22Rv1 (cell line): Measurements from ENCODE around the gene ZNF410.
"Not testable (repeated sequence)": the region's sequence is repeated elsewhere in the genome, so short reads cannot be mapped to it uniquely, and the experiment has no call there.

Experiments
- H3K27ac ChIP-seq: fragments of 450-650 bp; 2 replicates; pipeline ENCODE4 v1.5.1; 2017
- CTCF ChIP-seq: fragments of 450-650 bp; IDR thresholded peaks from 2 replicates; pipeline ENCODE4 v1.5.1; 2017; ENCODE audit warnings: mild to moderate bottlenecking
- ZFX ChIP-seq: fragments of 450-650 bp; IDR thresholded peaks from 2 replicates; pipeline ENCODE4 v1.6.1; 2017; ENCODE audit warnings: antibody characterized with exemption, borderline replicate concordance

Gene ZNF410

DNA sequence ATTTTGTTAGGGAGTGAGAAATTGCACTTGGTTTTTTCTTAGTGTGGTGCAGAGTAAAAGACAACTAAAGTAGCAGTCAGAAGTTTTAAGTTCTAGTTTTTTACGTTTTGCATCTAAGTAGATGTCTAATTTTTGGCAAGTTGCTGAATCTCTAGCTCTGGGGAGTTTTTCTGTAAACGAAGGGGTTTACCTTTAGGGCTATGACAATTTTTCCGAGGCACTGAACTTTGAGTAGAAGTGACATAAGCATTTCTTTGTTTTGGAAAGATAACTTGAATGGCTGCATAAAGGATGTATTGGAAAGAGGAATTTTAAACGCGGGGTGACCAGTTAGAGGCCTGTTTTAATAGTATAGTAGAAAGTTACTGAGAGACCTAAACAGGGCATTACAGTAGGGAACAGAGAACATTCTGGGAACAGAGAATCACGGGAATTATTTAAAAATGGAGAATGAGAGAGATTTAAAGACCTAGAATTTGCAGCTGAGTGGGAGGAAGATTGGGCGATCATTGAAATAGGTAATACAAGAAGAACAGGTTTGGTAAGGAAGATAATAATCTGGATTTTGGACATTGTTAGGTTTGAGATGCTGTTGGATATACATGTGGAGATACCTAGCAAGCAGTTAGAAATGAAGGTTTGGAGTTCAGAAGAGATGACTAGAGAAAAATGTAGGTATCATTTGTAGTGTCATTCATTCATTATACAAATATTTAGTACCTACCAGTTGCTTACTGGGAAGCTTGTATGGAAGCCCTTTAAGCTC, 1.2 kb downstream of the ZNF410 start:
- H3K27ac ChIP-seq = peak overlapping the region; percentile 88
- TF ChIP-seq CTCF = no peak
- TF ChIP-seq ZFX = no peak

- TF ChIP-seq ZFX = no peak
- TF ChIP-seq CTCF = no peak
- H3K27ac ChIP-seq = no peak overlapping the region
These were observed 1.7 kb downstream of the ZNF410 start for GRCh38 chr14:73888460-73888725.

DNA sequence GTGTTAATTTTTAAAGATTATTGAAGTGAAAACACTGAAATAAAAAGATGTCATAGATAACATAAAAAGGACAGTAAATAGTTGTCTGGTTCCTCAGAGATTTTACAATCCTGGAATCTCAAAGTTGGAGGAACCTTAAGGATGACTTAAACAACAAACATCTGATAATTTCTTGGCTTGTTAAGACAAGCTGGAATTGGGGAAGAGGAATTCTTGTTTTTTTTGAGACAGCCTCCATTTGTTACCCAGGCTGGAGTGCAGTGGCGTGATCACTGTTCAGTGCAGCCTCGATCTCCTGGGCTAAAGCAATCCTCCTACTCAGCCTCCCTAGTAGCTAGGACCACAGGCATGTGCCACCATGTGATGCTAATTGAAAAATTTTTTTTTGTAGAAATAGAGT, 2.3 kb downstream of the ZNF410 start:
- H3K27ac ChIP-seq = no peak overlapping the region
- TF ChIP-seq ZFX = no peak
- no peak for TF ChIP-seq CTCF

DNA sequence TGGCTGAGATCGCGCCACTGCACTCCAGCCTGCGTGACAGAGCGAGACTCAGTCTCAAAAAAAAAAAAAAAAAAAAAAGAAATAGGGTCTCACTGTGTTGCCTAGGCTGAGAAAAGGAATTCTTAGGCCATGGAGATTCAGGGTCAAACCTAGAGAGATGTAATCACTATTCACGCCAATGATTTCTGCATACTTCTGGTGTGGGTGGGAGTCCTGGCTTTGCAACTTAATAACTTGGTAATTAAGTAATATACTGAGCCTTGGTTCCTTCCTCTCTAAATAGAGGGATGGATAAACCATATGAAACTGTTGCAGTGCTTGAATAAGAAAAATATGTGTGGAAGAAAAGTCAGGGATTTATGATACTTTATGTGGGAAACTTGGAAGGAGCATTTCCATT, 2.7 kb downstream of the ZNF410 start:
- no peak overlapping the region for H3K27ac ChIP-seq
- TF ChIP-seq CTCF (no peak), ZFX (no peak)

DNA sequence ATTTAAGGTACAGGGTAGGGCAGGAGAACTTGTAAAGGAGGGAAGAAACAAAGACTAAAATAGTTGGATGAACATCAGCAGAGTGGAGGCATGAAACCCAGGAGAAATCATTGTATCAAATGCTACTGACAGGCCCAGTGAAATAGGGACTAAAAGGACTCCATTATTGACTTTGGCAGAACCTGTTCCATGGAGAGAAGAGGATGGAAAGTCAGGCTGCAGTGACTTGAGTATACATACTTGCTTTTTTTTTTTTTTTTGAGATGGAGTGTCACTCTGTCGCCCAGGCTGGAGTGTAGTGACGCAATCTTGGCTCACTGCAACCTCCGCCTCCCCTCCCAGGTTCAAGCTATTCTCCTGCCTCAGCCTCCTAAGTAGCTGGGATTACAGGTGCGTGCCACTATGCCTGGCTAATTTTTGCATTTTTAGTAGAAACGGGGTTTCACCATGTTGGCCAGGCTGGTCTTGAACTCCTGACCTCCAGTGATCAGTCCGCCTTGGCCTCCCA, 7.6 kb downstream of the ZNF410 start:
- not testable (repeated sequence) for H3K27ac ChIP-seq

DNA sequence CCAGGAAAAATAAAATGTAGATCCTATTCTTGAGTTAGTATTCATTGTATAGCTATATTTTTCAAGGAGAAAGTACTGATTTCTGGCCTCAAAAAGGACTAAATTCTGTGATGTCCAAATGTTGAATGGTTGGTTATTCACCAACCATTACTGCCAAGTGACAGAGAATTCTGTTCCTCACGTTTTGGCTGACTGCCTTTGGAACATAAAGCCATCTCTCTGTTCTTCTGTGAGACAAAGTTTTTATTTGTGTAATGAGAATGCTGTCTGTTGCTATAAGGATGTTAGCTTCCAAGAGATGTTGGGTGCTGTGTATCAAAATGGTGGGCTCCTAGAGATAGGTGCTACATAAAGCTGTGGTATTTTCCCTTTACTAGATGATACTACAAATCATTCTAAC, 9.3 kb downstream of the ZNF410 start:
- TF ChIP-seq CTCF = no peak
- TF ChIP-seq ZFX = no peak
- no peak overlapping the region for H3K27ac ChIP-seq

- H3K27ac ChIP-seq = no peak overlapping the region
- TF ChIP-seq CTCF (no peak), ZFX (no peak)
These were observed 9.9 kb downstream of the ZNF410 start for GRCh38 chr14:73896521-73896920.

DNA sequence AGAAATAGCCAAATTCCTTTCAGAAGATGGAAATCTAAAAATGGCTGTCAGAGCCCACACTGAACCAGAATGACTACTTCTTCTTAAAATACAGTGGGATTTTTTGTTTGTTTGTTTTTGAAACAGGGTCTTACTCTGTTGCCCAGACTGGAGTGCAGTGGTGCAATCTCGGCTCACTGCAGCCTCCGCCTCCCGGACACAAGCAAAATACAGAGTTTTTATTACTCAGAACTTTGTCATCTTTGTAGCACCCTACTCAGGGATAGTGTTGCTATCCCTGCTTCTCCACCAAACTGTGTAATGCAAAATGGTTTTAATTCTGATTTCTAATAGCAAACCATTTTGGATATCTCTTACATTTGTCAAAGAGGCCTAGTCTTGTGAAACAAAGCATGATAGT, 16.4 kb downstream of the ZNF410 start:
- TF ChIP-seq ZFX (no peak), CTCF (no peak)
- no peak overlapping the region for H3K27ac ChIP-seq
